CD1c-positive myeloid dendritic cell (primary cell): ENCODE data around the gene GDPD5.

ENCODE experiments used
- DNase-seq: peaks from one replicate; pipeline ENCODE4 v3.0.0-alpha.2; 2016; ENCODE audit errors: extremely low spot score

The GDPD5 gene

DNA sequence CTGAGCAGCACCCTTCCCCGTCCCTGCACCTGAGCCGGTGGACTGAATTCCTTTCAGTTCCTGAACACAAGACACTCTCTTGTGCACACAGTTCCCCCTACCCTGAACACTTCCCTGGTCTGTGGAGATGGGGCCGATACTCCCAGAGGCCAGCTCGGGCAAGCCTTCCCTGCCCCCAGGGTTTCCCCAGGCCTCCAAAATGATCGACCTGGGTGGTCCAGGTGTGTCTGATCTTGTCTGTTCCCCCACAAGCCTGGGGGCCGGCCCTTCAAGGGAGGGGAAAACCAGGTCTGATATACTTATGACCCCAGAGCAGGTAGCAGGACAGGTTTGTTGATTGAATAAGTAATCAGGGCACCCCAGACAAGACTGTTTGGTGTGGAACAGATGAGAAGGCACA is 52.1 kb downstream of the GDPD5 start:
- no peak for DNase-seq

DNA sequence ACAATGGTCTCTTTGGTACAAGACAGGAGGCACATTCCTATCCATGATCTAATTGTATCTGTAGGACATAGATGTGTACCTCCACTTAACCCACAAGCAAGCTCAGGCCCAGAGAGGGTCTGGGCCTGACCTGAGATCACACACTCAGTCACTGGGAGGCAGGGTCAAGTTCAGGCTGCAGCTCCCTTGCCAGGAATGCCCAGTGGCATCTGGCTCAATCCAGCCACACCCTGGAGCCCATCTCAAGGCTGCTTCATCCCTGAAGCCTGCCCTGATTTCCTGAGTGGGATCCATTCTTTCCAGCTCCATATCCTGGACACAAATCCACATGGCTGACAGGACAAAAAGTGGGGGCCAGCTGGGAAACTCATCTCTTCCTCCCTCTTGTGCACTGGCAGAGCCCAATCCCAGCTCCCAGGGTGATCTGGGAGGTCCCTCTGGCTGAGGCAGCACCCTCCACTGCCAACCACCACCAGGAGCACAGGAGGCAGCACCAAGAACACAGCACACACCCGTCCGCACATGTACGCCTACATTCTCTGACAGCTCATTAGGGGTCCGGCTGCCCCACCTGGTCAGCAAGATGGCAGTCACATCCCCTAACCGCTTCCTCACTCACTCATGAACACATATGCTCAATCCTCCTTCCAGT is 53.5 kb downstream of the GDPD5 start:
- no peak for DNase-seq

DNA sequence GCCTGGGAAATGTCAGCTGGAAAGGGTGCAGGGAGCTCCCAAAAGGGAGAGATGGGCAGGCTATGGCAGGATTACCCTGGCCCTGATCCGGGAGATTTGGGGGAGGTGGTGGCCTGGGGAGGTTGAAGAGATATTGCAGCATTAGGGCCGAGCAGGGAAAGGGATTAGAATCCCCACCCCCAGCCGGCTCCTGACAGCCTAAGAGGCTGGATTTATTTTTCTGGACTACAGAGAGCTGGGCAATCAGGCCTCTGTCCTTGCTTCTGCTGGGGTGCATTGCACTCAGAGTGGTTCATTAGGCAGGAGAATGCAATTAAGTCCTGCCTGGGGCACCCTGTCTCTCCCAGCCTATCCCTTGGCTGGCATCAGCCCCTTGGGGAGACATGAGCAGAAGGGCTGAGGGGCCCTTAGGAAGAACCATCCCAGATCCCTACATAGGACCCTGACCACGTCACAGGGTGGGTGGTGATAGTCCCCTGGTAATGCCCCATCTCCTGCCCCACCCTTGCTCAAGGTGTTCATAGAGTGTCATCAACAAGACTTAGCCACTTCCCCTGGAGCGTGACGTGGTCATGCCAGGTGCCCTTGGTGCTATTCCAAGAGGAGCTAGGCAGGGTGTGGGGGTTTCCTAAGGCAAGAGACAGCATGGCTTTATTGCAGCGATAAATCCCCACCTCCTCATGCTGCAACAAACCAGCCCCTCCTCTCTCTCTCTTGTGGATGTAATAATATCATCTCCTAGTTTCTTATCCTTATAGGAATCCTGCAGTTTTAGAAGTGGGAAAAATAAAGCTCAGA is 54.4 kb downstream of the GDPD5 start:
- no peak for DNase-seq

GRCh38 chr11:75470476-75471080 is 55.2 kb downstream of the GDPD5 start:
- DNase-seq, result no peak

DNA sequence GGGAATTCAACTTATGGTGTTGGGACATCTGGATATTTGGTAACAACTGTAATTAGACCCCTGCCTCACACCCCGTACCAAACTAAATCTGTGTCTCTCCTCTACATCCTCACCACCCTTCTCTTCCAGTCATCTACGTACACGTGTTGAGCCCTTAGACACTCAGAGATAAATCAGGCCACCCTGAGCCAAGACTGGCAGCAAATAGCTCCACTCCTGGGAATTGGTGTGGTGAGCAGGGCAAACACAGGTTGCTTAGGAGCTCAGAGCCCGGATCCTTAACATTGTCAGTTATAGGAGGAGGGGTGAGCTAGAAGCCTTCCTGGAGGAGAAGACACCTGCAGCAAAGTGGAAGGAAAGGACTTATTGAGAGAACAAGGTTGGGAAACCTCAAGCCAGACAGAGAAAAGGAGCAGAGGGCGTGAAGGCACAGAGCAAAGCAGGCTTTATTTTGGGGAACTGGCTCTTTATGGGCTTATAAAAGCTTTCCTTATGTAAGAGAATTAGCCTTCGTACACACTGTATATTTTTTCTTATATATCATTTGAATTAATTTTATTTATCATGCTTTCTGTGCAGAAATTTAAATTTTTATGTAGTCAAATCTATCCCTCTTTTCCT is 55.8 kb downstream of the GDPD5 start:
- DNase-seq, result no peak

GRCh38 chr11:75468534-75469340 is 57.0 kb downstream of the GDPD5 start:
- DNase-seq, result no peak

DNA sequence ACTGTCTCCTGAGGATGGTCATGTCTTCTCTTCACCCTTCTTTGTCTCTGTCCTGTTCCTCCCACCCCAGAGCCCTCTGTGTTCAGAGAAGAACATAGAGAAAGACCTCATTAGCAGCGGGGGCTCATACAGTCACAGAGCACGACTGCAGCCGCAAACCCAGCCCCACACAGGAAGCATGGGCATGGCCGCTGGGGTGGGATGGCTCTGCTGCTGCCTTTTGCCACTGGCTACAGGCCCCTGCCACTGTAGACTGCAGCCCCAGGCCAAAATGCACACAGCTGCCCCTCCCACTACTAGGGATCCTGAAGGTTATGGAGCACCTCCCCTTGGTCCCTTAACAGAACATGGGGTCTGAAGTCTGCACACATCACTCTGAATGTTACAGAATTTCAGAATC is 57.9 kb downstream of the GDPD5 start:
- DNase-seq, result no peak

DNA sequence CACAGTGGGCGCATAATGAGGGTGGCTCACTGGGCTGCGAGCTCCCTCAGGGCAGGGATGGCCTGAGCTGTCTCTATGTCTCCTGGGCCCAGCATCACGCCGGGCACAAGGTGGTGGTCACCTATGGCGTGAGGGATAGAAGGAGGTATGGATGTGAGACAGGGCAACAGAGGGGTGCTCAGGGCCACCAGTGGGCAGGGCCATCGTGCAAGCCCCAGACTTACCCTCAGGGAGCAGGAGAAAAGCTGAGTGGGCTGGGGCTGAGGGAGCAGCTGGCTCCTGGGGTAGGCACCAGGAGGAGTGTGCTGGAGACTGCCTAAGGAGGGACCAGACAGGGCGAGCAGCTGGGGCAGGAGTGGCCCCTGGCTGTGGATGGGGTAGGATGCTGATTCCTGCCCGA is 58.4 kb downstream of the GDPD5 start:
- no peak for DNase-seq

- DNase-seq, result no peak
Observed at GRCh38 chr11:75465701-75466531, 59.8 kb downstream of the GDPD5 start.

DNA sequence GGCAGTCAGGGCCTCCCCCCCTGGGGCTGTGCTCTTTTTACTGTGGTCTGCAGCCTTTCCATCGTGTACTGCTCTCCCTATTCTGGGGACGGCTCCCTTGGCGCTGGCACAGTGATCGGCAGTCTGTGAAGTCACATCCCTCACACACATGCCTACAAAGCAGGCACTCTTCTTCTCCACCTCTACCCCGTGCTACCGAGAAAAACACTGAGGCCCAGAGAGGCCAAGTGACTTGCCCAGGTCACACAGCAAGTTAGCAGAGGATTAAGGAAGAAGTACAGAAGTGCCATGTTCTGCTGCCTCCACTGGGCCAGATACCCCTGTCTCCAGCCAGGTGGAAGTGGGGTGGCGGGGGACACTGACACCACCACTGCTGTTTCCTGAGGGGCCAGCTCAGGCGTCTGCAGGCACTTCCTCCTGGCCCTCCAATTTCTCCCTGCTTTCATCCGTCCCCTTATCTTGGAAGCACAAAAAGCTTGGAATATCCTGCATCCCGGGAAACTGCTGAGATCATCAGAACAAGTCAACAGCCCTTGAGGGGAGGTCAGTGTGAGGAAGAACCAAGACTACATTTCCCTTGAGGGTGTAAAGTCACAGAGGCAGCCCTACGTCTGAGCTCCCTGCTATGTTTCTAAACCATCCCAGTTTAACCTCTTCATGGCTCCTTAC is 62.5 kb downstream of the GDPD5 start:
- DNase-seq, result no peak

GRCh38 chr11:75462117-75462653 is 63.6 kb downstream of the GDPD5 start:
- no peak for DNase-seq

DNA sequence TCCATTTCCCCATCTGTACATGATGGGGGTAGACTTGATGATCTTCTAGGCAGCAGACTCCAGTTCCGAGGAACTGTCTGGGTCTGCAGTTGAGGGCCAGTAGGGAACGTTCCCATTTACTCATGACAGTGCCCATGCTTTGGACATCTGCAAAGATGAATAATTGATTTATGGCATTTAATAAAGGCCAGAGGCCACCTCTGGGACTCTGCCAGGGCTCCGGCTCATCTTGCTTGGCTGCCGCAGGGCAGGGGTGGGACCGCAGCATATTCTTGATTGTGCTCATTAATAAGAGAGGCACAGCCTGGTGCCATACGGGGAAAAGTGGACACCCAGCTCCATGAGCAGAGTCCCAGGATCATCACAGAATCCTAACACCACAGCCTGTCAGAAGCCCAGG is 64.6 kb downstream of the GDPD5 start:
- DNase-seq, result no peak

- DNase-seq, result no peak
Observed at GRCh38 chr11:75456596-75457183, 69.1 kb downstream of the GDPD5 start.

GRCh38 chr11:75454987-75455386 is 70.8 kb downstream of the GDPD5 start:
- no peak for DNase-seq

DNA sequence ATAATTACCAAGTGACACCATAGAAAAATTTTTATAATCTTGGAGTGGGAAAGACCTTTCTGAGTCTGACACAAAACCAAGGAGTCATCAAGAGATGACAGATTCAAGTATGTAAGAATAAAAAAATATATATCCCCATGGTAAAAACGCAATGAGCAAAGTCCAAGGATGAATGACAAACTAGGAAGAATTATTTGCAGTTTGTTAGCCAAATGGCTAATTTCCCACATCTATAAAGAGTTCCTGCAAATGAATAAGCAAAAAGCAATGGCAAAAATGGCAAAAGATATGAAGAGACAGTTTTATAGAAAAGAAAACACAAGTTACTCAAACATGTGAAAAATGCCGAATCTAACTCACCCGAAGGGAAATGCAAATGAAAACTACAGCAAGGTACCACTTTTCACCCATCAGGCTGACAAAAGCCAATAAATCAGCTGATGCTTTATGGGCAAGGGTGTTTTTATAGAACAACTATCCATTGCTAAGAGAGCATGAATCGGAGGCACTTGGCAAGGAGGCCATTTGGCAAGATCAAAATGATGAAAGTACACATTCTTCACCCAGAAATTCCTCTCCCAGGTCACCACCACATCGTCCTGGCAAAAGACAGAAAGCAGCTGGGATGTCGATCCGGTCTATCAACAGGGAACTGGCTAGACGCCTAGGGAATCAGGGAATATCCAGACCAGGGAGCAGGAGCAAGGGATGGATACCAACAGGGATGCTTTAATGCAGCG is 71.7 kb downstream of the GDPD5 start:
- DNase-seq, result no peak

- no peak for DNase-seq
Observed at GRCh38 chr11:75450826-75451821, 74.6 kb downstream of the GDPD5 start.

GRCh38 chr11:75450236-75450635 is 75.5 kb downstream of the GDPD5 start:
- no peak for DNase-seq

DNA sequence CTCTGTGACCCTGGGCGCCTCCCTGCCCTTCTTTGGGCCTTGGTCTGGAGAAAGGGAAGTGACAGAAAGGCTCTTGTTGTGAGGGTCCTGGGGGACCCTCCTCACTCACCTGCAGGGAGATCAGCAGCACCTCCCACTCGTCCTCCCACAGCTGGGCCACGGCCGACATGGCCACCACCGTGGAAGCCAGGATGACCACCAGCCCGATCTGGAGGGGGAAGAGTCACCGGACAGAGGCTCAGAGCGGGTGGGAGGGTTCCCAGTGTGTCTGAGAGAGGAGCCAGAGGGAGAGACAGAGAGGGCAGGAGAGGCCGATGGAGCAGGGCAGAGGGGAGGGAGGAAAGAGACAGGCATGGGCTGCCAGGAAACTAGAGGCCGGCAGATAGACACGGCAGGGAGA is 76.0 kb downstream of the GDPD5 start:
- no peak for DNase-seq
